H1 (cell line): ENCODE results near the gene PCDHGA8. TPM values are rescaled to one million over a fixed set of nuclear protein-coding genes. Genes with fewer than 3 reads are reported as not detected.
A peak's percentile ranks its signal among the peaks of the same experiment; 100 is the strongest.
"Not testable (repeated sequence)": the region's sequence is repeated elsewhere in the genome, so short reads cannot be mapped to it uniquely, and the experiment has no call there.

Experiments used
- CTCF ChIA-PET: fragments of 300-600 bp; sonication (Branson Sonifier 250); formaldehyde crosslinking; loops from one replicate; lab custom pipeline; 2021; ENCODE audit not compliant: partially characterized antibody; lab: Charles Lee
- POLR2A ChIA-PET: fragments of 300-600 bp; sonication (Branson Sonifier 250); formaldehyde crosslinking; loops from one replicate; lab custom pipeline; 2021; ENCODE audit warnings: inconsistent platforms; ENCODE audit not compliant: partially characterized antibody; lab: Charles Lee
- DNase-seq, 2 experiments: peaks; one replicate each; pipeline versions ENCODE4 v3.0.0 to v3.0.0-alpha.2; 2010 to 2022; ENCODE audit warnings: low spot score in 2 of 2, low read depth in 1 of 2, mixed read lengths in 1 of 2
- FAIRE-seq: peaks from 2 replicates; lab custom pipeline; 2011; peaks lifted over from hg19 to GRCh38; lab: Jason Lieb, UNC
- H2AFZ ChIP-seq: 2 replicates; pipeline ENCODE4 v1.8.1; 2012; ENCODE audit warnings: low read length, inconsistent platforms
- H2AK5ac ChIP-seq: 2 replicates; pipeline ENCODE4 v1.6.1; 2013; ENCODE audit warnings: low read depth, low read length
- H2BK120ac ChIP-seq: replicated peaks from 2 replicates; pipeline ENCODE3; 2013; ENCODE audit warnings: low read depth, low read length, inconsistent platforms
- H2BK12ac ChIP-seq: 2 replicates; pipeline ENCODE4 v1.6.1; 2013; ENCODE audit warnings: low read depth, low read length
- H2BK15ac ChIP-seq: 2 replicates; pipeline ENCODE4 v1.6.1; 2013; ENCODE audit warnings: low read length
- H2BK20ac ChIP-seq: 2 replicates; pipeline ENCODE4 v1.6.1; 2013; ENCODE audit warnings: low read length
- H2BK5ac ChIP-seq: 2 replicates; pipeline ENCODE4 v1.6.1; 2013; ENCODE audit warnings: low read depth, low read length
- H3K14ac ChIP-seq: 2 replicates; pipeline ENCODE4 v1.6.1; 2013; ENCODE audit warnings: inconsistent platforms; ENCODE audit not compliant: insufficient read length
- H3K18ac ChIP-seq: 2 replicates; pipeline ENCODE4 v1.6.1; 2013; ENCODE audit warnings: low read length; ENCODE audit errors: extremely low read depth
- H3K23ac ChIP-seq: 2 replicates; pipeline ENCODE4 v1.6.1; 2013; ENCODE audit warnings: inconsistent platforms; ENCODE audit not compliant: insufficient read length
- H3K23me2 ChIP-seq: 2 replicates; pipeline ENCODE4 v1.6.1; 2013; ENCODE audit warnings: low read depth, low read length
- H3K27ac ChIP-seq: 2 replicates; pipeline ENCODE4 v1.6.1; 2011; ENCODE audit warnings: low read depth, low read length, inconsistent platforms
- H3K27me3 ChIP-seq, 4 experiments: replicated peaks in 1 of 4; 1 replicate in 1 of 4; 2 replicates in 3 of 4; pipeline versions ENCODE4 v1.6.1 to v1.8.1; 2011 to 2013; ENCODE audit warnings: low read length in 3 of 4, mild to moderate bottlenecking in 3 of 4, inconsistent platforms in 2 of 4, mixed read lengths in 2 of 4, moderate library complexity in 1 of 4; ENCODE audit not compliant: control insufficient read depth in 3 of 4, insufficient read depth in 3 of 4; ENCODE audit errors: extremely low read depth in 1 of 4
- H3K36me3 ChIP-seq, 4 experiments: 2 replicates each; pipeline versions ENCODE4 v1.6.1 to v1.8.1; 2011 to 2013; ENCODE audit warnings: mild to moderate bottlenecking in 4 of 4, low read length in 3 of 4, moderate library complexity in 2 of 4, control low read depth in 1 of 4, inconsistent platforms in 1 of 4; ENCODE audit not compliant: insufficient read depth in 4 of 4, control insufficient read depth in 2 of 4
- H3K4ac ChIP-seq: replicated peaks from 2 replicates; pipeline ENCODE3; 2013; ENCODE audit warnings: low read length, low read depth, mixed read lengths, inconsistent platforms; ENCODE audit not compliant: insufficient read length
- H3K4me1 ChIP-seq, 4 experiments: replicated peaks in 1 of 4; 1 replicate in 1 of 4; 2 replicates in 3 of 4; pipeline versions ENCODE4 v1.6.1 to v1.8.1; 2011 to 2013; ENCODE audit warnings: low read length in 3 of 4, inconsistent platforms in 2 of 4, mixed read lengths in 1 of 4; ENCODE audit not compliant: insufficient read depth in 4 of 4, control insufficient read depth in 3 of 4
- H3K4me2 ChIP-seq, 2 experiments: 2 replicates each; pipeline versions ENCODE4 v1.6.1 to v1.8.1; 2011 to 2013; ENCODE audit warnings: low read depth in 2 of 2, low read length in 2 of 2, control low read depth in 1 of 2, inconsistent platforms in 1 of 2, mild to moderate bottlenecking in 1 of 2; ENCODE audit not compliant: insufficient read depth in 1 of 2
- H3K4me3 ChIP-seq, 4 experiments: fragments of 200-600, 300-600 bp in 1 of 4; sonication (generic), shearing (Covaris generic), sonication (Bioruptor Twin) in 1 of 4; 2 replicates each; pipeline versions ENCODE4 v1.5.1 to v1.8.1; 2011 to 2016; ENCODE audit warnings: low read length in 4 of 4, low read depth in 3 of 4, control low read depth in 2 of 4, inconsistent platforms in 2 of 4, mild to moderate bottlenecking in 2 of 4, mixed read lengths in 1 of 4, moderate library complexity in 1 of 4; ENCODE audit not compliant: insufficient read depth in 2 of 4; ENCODE audit errors: extremely low read depth in 1 of 4
- H3K56ac ChIP-seq: replicated peaks from 2 replicates; pipeline ENCODE3; 2013; ENCODE audit warnings: low read depth, mild to moderate bottlenecking, mixed read lengths, low read length, inconsistent platforms; ENCODE audit not compliant: insufficient read length
- H3K79me1 ChIP-seq: 2 replicates; pipeline ENCODE4 v1.6.1; 2013; ENCODE audit warnings: low read depth, low read length, control low read depth
- H3K79me2 ChIP-seq, 2 experiments: 2 replicates each; pipeline versions ENCODE4 v1.6.1 to v1.8.1; 2012 to 2013; ENCODE audit warnings: low read length in 2 of 2, mild to moderate bottlenecking in 2 of 2, inconsistent platforms in 1 of 2; ENCODE audit not compliant: insufficient read depth in 2 of 2, control insufficient read depth in 1 of 2
- H3K9ac ChIP-seq, 4 experiments: replicated peaks in 1 of 4; 1 replicate in 1 of 4; 2 replicates in 3 of 4; pipeline versions ENCODE4 v1.6.1 to v1.8.1; 2011 to 2013; ENCODE audit warnings: low read depth in 3 of 4, low read length in 3 of 4, control low read depth in 2 of 4, mild to moderate bottlenecking in 2 of 4, moderate library complexity in 2 of 4, inconsistent platforms in 1 of 4; ENCODE audit errors: extremely low read depth in 1 of 4
- H3K9me3 ChIP-seq, 2 experiments: 2 replicates each; pipeline versions ENCODE4 v1.6.1 to v1.8.1; 2012 to 2013; ENCODE audit warnings: mild to moderate bottlenecking in 2 of 2, moderate library complexity in 2 of 2, control low read depth in 1 of 2, inconsistent platforms in 1 of 2, low read depth in 1 of 2, low read length in 1 of 2, mixed read lengths in 1 of 2; ENCODE audit not compliant: insufficient read depth in 2 of 2
- H4K20me1 ChIP-seq, 2 experiments: replicated peaks in 1 of 2; 2 replicates each; pipeline versions ENCODE3 to v1.8.1; 2011 to 2013; ENCODE audit warnings: inconsistent platforms in 2 of 2, low read length in 2 of 2, mild to moderate bottlenecking in 1 of 2; ENCODE audit not compliant: insufficient read depth in 2 of 2, control insufficient read depth in 1 of 2
- H4K5ac ChIP-seq: 2 replicates; pipeline ENCODE4 v1.6.1; 2013; ENCODE audit warnings: low read length, low read depth, mixed read lengths, inconsistent platforms; ENCODE audit not compliant: insufficient read length
- H4K8ac ChIP-seq: 2 replicates; pipeline ENCODE4 v1.8.0; 2013; ENCODE audit warnings: mild to moderate bottlenecking, moderate library complexity, low read length, inconsistent platforms; ENCODE audit not compliant: insufficient read depth; ENCODE audit errors: extremely low read depth
- H4K91ac ChIP-seq: replicated peaks from 2 replicates; pipeline ENCODE3; 2013; ENCODE audit warnings: low read length, mixed read lengths, inconsistent platforms; ENCODE audit not compliant: insufficient read length
- CTCF ChIP-seq, 3 experiments: IDR thresholded peaks; 1 replicate in 2 of 3; 2 replicates in 1 of 3; pipeline versions ENCODE4 v1.5.1 to v1.6.1; 2011; ENCODE audit warnings: low read length in 3 of 3, mild to moderate bottlenecking in 3 of 3, inconsistent platforms in 2 of 3, low read depth in 1 of 3, moderate library complexity in 1 of 3; ENCODE audit not compliant: insufficient read depth in 1 of 3; ENCODE audit errors: control extremely low read depth in 1 of 3
- KDM4A ChIP-seq: IDR thresholded peaks from one replicate; pipeline ENCODE4 v1.7.1; 2012; ENCODE audit warnings: low read depth, mild to moderate bottlenecking, moderate library complexity, low read length, inconsistent platforms; ENCODE audit not compliant: severe bottlenecking
- NRF1 ChIP-seq: IDR thresholded peaks from 2 replicates; pipeline ENCODE4 v1.6.1; 2011; ENCODE audit warnings: mild to moderate bottlenecking, low read depth, low read length, improper control_type of control experiment
- PHF8 ChIP-seq: fragments of 200-600 bp; sonication (generic); conservative IDR thresholded peaks from 2 replicates; pipeline ENCODE4 v1.7.1; 2012; ENCODE audit warnings: low read depth, mild to moderate bottlenecking, inconsistent platforms, low read length, moderate library complexity
- RAD21 ChIP-seq, 2 experiments: IDR thresholded peaks in 1 of 2; conservative IDR thresholded peaks in 1 of 2; 2 replicates each; pipeline ENCODE4 v1.6.1; 2011; ENCODE audit warnings: low read depth in 2 of 2, low read length in 2 of 2, improper control_type of control experiment in 1 of 2, inconsistent platforms in 1 of 2, mild to moderate bottlenecking in 1 of 2, moderate library complexity in 1 of 2
- WGBS, 2 experiments: shearing (Covaris generic) in 1 of 2; methylation state at CpG; one replicate each; pipeline versions ENCODE4 v1.1.6 to v1.1.7; 2013 to 2015; ENCODE audit warnings: low lambda C conversion rate in 2 of 2, mixed read lengths in 2 of 2, inconsistent platforms in 1 of 2, low coverage in 1 of 2, missing lambda C conversion rate in 1 of 2; ENCODE audit not compliant: insufficient replicate concordance in 2 of 2, insufficient coverage in 1 of 2, insufficient read length in 1 of 2; ENCODE audit errors: extremely low coverage in 1 of 2, missing lambda C conversion rate in 1 of 2; 5-methylcytosine and 5-hydroxymethylcytosine counted together
- polyA plus RNA-seq, 7 experiments: library from polyadenylated mRNA; depleted of rRNA in 3 of 7; stranded (reverse) in 5 of 7; unstranded in 2 of 7; fragments of >200 nt in 5 of 7; fragments of 200-250 nt in 2 of 7; gene quantifications; 1 replicate in 5 of 7; 2 replicates in 1 of 7; 4 replicates in 1 of 7; pipeline versions ENCODE4 v1.2.1 to v1.2.3, GENCODE V29; 2011 to 2013; ENCODE audit warnings: missing spikeins in 2 of 7, mixed read lengths in 2 of 7
- total RNA-seq: library from RNA; stranded (reverse); fragmentation: NEBNext Ultra II Directional; extraction: Animal tissue kit (Norgen Biotek cat#: 25700); gene quantifications from 2 replicates; pipeline ENCODE4 v1.2.1, GENCODE V29; 2021

The PCDHGA8 gene
- total and polyA plus RNA-seq, 2 of the 8 experiments (the other 6 are each of a cell fraction or from before 2014, with no cell fraction given): 0.79 to 1.4 TPM

DNA sequence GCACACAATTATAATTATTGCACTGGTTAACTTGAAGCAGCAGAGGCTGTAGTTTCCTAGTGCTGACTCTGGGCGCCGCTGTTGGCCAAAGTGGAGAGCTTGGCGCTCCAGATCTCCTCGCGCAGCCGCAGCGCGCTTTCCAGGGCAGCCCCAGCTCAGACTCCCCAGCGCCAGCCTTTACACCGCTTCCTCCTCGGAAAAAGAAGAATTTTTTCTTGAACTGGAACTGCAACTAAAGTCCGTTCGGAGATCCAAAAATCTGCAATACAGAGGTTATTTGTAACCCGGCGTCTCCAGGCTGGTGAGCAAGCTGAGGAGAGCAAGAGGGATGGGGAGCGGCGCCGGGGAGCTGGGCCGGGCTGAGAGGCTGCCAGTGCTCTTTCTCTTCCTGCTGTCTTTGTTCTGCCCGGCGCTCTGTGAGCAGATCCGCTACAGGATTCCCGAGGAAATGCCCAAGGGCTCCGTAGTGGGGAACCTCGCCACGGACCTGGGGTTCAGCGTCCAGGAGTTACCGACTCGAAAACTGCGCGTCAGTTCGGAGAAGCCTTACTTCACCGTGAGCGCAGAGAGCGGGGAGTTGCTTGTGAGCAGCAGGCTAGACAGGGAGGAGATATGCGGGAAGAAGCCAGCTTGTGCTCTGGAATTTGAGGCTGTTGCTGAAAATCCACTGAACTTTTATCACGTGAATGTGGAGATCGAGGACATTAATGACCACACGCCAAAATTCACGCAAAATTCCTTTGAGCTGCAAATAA is 4.7 kb upstream of the PCDHGA8 start, which contains the start of gene PCDHGB4:
PCDHGB4 (plus strand) TSS at position 142 of the 755 bp plus-strand sequence; CDS start at position 329, 187 bp downstream.
- H3K9me3 ChIP-seq: peaks cover 45 to 49% of the 10 kb centered on the region in 2 experiments
- peak in 1 of 2 experiments; percentile 82 for DNase-seq
- not testable (repeated sequence) for H3K4me1 ChIP-seq, H4K20me1 ChIP-seq, H3K14ac ChIP-seq, H3K4ac ChIP-seq, H3K79me2 ChIP-seq, H2AFZ ChIP-seq, H3K27ac ChIP-seq, H2BK15ac ChIP-seq, H4K91ac ChIP-seq, H3K79me1 ChIP-seq, H2BK5ac ChIP-seq, H3K23ac ChIP-seq, H2BK120ac ChIP-seq, H3K27me3 ChIP-seq, H2BK12ac ChIP-seq, H2AK5ac ChIP-seq, H3K56ac ChIP-seq, H4K5ac ChIP-seq, H3K23me2 ChIP-seq
- ChIA-PET POLR2A (interaction anchor here (0.6 to 1.3 kb wide), 4 partner anchors 9 to 299 kb away, joined by 3 to 4 read pairs (median 4); partner anchors contain the start of genes PCDHGB3 and PCDHGB5), CTCF (interaction anchor here (0.6 to 8.7 kb wide), 32 partner anchors 9 to 437 kb away, joined by 3 to 68 read pairs (median 5); partner anchors contain the start of genes PCDHB10, PCDHB14, PCDHB15 and PCDHGA1)
- H3K4me2 ChIP-seq: peak within 1 kb of the TSS; percentile 55 to 57
- peak within 1 kb of the TSS; percentile 42 to 69 (median 44); a peak in 7 of 8 replicates for H3K4me3 ChIP-seq
- H3K36me3 ChIP-seq: peaks cover 3 to 23% (median 9%) of the 10 kb centered on the region in 4 experiments; a peak in 5 of 8 replicates
- TF ChIP-seq KDM4A (peak; percentile 51), PHF8 (0 out of 2 replicates have a peak, but pooled peaks have one; percentile 29), RAD21 (IDR thresholded peaks at IDR 0.05 in 1 of 2, conservative IDR thresholded peaks at IDR 0.05 in 1 of 2; ENCODE audit: low read depth in 2 of 2, low read length in 2 of 2) (peak; percentile 59 to 67), NRF1 (peak; percentile 55), CTCF (IDR thresholded peaks at IDR 0.05; ENCODE audit: control extremely low read depth in 1 of 3, insufficient read depth in 1 of 3, low read depth in 1 of 3, low read length in 3 of 3) (peak; percentile 56 to 66 (median 65))
- TF ChIP-seq, all 59 proteins: peak for 5; not testable (repeated sequence) for 54
- FAIRE-seq: peak; percentile 93
- H2BK20ac ChIP-seq, H3K18ac ChIP-seq, H4K8ac ChIP-seq: not testable (repeated sequence)
- peak within 1 kb of the TSS in 2 of 4 experiments; percentile 25 to 70; a peak in 1 of 7 replicates for H3K9ac ChIP-seq
- WGBS, 2 experiments: 18% methylated on average over 19 of the region's 40 CpGs; no CpG with 5 or more reads in 1 of the 2 experiments
